IPS-NIHi11 (cell line): ENCODE data around the gene ABHD6.
"Not testable (repeated sequence)": the region's sequence is repeated elsewhere in the genome, so short reads cannot be mapped to it uniquely, and the experiment has no call there.

Source experiments
- DNase-seq: peaks from one replicate; pipeline ENCODE4 v3.0.0; 2012; ENCODE audit warnings: mixed read lengths, low spot score

Gene ABHD6, protein sequence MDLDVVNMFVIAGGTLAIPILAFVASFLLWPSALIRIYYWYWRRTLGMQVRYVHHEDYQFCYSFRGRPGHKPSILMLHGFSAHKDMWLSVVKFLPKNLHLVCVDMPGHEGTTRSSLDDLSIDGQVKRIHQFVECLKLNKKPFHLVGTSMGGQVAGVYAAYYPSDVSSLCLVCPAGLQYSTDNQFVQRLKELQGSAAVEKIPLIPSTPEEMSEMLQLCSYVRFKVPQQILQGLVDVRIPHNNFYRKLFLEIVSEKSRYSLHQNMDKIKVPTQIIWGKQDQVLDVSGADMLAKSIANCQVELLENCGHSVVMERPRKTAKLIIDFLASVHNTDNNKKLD

DNA sequence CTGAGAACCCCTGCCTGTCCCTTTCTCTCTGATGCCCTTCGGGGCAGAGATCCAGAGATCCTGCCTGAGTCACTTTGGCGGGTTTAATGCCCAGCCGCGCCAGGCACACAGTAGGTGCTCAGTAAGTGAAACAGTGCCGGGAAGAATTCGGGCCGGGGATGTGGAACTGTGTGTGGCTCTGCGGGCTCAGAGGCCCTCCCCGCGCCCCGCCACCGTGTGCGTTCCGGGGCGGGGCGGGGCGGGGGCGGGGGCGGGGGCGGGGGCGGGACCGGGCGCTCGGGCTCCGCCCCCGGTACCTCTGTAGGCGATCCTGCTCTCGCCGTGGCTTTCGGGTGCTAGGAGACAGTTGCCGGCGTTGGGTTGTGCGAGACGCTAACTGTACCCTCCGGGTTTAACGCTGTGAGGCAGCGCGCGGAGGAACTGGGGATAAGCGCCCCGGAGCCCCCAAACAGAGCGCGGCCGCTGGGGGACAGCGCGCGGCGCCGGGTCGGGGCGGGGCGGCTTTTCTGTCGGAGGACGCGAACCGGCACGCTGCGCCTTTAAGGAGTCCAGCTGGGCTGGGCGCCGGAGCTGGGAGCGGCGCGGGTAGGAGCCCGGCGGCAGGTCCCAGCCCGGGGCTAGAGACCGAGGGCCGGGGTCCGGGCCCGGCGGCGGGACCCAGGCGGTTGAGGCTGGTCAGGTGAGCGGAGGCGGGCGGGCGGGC, at the start of gene ABHD6:
TSS of gene ABHD6 (plus strand) at position 555 of the 703 bp plus-strand sequence. CDS start 18,795 bp downstream, outside the sequence.
- DNase-seq, result peak; percentile 93

DNA sequence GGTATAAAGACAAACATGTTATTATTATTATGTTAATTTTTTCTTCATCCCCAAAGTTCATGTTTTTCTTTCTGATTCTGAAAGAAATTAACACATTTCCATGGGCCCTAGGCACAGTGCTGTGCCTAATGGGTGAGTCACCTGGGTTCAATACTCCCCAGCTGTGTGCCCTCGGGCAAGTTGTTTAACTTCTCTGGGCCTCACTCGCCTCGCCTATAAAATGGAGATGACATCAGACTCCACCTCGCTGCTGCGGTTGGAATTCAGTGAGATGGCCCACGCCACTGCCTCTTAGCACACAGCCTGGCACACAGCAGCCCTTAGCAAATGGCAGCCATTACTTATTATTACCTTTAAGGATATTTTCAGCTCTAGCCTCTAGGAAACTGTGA, 49.4 kb upstream of the ABHD6 start:
- no peak for DNase-seq

DNA sequence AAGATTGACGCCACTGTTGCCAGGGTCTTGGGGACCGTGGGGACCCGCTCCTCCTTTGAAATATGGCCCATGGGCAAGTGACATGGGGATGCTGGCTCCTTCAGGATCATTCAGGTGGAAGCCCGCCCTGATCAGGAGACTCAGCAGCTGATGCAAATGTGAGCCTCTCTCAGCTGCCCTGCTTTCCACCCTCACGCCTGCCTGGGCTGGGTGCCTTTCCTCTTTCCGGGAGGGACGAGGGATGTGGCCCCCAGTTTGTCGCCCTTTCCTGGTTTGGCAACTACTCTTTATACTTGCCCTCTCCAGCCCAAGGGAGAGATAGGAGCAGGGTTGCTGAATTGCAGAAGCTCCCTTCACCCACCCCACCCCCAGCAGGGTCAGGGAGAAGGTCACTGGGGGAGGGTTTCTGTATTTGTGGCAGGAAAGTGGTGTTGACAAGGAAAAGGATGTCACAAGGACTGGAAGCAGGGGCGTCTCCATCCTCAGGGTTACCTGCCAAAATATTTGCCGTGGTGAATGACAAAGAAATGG, 48.6 kb upstream of the ABHD6 start:
- peak; percentile 22 for DNase-seq

DNA sequence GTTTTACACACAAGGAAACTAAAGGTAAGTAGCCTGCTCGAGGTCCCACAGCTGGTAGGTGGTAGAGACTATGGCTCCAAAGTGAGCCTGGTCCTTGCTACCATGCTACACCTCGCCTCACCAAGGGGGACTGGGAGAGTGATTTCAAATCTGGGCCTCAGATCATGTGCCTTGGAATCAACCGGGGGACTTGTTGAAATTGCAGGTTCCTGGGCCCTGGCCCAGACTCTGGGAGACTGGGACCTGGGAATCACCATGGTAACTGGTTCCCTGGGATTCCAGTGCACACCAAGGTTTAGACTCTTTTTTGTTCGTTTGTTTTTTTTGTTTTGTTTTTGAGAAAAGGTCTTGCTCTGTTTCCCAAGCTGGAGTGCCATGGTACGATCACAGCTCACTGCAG, 47.9 kb upstream of the ABHD6 start:
- DNase-seq, result no peak

DNA sequence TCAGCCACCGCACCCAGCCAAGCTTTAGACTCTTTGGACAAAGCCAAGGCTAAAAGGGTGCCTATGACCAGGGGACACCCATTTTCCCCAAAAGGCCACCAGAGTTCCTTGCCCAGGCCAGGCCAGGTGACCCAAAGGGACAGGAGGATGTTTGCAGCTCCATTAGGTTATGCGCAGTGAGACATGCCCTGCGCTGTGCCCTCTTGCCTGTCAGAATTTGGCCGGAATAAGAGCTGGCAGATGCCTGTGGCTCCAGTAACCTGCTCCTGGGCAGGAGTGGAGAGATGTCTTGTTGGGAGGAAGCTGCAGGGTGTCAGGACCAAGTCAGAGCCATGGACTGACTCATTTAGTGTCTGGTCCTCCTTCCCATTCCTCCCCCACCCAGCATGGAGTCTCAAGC, 47.3 kb upstream of the ABHD6 start:
- no peak for DNase-seq

DNA sequence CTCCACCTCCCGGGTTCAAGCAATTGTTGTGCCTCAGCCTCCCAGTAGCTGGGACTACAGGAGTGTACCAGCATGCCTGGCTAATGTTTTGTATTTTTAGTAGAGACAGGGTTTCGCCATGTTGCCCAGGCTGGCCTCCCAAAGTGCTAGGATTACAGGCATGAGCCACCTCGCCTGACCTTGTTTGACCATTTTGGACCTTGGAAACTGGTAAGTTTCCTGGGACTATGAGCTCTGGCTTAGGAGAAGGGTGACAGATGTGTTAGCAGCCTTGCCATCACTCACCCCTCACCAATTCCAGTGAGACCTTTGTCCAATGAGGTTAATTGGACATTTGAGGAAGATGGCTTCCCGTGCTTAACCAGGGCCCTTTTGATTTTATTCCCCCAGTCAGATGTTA, 46.7 kb upstream of the ABHD6 start:
- no peak for DNase-seq

DNA sequence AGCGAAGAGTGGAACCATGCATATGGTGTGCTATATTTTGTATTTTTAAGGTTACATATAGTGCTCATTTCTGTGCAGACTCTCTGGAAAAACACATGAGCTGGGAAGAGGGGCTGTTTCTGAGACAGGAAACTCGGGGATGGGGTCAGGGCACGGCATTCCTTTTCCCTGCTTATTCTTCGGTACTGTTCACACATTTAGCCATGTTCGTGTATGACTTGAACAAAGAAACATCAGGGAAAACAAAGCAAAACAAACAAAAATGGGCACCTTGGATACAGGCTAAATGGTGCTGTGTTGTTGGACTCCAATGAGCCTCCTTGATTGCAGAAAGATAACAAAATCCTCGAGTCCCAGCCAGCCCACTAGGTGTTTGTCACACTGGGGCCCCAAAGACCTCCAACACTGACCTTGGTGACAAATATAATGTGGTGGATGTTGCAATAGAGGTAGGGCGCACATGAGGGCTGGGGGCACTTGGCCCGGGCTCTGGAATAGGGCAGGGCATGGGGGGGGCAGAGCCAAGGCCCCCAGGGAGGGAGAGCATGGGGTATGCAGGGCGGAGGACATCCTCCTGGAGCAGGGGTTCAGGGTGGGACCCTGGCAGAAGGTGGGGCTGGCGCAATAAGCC, 46.1 kb upstream of the ABHD6 start:
- no peak for DNase-seq

DNA sequence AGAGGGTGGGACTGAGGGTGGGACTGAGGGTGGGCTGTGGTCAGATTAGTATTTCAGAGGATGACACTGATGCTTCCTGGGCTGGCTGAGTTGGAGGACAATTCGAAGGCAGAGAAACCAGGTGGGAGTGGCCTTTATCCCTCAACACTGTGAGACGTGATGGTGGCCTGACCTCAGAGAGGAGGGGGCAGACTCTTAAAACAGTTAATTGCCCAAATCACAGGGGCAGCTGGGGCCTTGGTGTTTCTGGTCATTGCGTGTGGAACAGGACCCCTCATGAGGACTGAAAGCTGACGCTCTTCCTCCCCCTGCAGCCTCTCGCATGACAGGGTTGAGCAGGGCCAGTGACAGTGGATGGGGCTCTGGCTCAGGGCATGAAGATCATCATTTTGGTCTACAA, 45.5 kb upstream of the ABHD6 start:
- no peak for DNase-seq

DNA sequence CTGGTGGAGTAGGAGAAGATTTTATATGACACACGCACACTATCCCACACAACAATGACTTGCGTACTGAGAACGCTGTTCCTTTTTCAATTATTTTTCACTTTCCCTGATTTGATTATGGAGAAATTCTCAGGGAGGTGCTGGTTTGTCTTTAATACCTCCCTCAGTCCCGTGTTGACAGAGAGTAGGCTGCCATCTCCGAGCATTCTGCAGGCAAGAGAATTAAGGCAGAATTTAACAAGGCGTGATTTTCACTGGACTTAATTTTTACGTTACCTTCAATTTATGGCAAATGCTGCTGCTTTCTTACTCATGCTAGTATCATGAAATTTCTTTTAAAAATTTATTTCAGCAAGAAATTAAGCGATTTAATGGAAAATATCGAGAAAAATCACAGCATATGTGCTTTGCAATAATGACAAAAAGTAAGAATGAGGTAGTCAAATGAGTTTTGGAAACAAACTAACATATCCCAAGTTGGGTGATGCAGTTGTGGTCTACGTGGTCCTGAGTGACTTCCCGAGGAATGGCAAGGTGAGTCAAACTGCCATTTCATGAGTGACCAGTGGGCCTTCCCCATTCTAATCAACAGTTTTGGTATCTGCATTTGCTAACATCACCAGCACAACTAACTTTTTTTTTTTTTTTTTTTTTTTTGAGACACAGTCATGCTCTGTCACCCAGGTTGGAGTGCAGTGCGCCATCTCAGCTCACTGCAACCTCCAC, 43.7 kb upstream of the ABHD6 start:
- no peak for DNase-seq

DNA sequence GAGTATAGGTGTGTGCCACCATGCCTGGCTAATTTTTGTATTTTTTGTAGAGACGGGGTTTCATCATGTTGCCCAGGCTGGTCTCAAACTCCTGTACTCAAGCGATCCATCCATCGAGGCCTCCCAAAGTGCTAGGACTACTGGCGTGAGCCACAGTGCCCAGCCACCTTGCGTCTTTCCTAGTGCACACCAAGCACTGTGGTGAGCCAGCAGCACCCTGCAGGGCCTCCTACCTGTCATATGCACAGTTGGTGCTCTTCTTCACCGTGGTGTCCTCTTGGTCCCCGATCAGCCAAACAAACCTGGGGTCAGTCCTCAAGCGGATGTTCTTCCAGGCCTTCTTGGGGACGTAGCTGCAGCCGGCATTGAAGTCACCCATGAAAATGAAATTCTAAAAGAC, 40.0 kb upstream of the ABHD6 start:
- DNase-seq, result no peak

DNA sequence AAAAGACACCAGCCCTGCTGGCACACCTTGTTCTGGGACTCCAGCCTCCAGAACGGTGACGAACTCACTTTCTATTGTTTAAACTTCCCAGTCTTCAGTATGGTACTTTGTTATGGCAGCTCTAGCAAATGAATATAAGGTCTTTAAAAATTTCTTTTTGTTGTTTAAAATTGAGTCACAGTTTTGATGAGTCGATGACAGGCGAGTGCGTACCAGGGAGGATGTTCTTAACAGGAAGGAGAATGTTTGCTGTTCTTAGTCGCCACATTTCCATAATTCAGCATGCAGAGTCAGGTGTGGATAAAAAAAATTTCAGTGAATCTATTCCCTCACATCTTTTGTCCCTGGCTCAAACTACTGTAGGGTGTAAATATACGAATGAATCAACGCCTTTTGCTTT, 39.2 kb upstream of the ABHD6 start:
- DNase-seq, result no peak

DNA sequence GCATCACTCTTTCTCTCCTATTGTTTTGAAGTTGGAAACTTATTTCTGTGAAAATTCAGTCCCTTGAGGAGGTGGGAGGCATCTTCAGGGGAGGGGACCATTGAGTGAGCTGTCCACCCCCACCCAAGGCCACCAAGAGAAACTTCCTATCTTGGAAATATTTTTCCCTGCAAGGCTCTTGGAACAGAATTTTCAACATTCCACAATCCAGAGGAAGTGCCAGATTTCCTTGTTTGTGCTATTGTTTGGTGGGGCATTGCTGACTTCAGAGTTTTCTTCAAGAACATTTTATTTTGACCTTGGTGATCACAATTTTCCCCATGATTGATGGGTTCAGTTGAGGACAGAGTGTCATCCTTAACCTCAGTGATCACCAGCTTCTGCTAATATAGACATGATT, 38.8 kb upstream of the ABHD6 start:
- DNase-seq, result no peak

DNA sequence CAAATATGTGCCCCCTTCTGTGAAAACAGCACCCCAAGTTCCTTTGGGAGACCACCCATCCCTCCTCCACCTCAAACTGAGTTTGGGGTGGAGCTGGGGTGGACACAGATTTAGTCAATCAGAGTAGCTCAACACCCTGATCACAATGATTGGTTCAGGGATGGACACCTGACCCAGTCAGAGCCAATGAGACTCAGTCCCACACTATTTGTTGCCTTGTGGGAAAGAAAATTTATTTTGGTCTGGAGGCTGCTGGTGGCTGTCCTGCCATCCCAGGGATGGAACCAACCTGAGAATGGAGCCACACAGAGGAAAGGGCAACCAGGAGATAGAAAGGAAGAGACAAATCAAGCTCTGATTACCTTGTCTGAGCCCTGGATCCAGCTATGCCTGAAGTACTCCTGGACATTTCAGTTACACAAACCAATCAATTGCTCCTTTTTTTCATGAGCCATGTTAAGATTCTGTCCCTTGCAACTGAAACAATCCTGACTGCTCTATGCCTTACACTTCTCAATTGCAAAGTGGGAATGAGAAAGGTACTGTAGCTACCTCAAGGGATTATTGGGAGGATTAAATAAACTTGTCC, 37.4 kb upstream of the ABHD6 start:
- no peak for DNase-seq

DNA sequence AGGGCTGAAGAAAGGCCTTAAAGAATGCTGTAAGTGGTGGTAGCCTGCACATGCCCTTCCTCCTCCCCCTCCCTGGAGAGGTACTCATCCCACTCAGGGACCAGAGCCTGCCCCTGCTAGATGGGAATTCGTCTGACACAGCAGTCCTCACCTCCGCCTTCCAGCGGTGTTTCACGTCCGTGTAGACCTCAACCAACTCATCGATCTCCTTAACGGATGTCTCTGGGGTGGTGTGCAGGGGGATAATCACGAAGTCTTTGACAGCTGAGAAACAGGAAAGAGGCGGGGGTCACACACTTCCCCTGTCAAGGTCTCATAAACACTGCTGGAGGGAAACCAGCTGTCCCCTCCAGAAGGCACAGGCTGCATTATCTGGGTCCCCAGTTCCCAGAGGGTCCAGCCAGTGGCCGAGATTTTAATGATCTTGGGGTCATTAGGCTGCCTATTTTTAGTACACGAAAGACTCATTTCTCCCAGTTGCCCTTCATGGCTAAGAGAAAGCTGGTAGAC, 36.7 kb upstream of the ABHD6 start:
- no peak for DNase-seq

DNA sequence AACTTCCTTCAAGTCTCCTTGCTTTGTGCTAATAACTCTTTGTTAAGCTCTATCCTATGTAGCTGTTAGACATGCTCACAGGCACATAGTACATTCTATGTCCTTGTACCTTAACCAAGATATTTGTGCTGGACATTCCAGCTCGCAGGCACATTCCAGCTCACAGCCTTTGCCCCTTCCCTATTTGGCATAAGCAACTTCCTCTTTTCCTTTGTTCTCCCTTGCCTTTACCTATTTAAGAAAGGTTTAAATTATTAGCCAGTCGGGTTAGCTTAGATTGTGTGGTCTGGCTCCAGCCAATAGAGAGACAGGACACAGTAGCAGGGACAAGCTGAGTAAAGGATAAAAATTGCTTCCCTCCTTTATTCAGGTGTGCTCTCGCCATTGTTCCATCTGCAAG, 36.1 kb upstream of the ABHD6 start:
- not testable (repeated sequence) for DNase-seq

DNA sequence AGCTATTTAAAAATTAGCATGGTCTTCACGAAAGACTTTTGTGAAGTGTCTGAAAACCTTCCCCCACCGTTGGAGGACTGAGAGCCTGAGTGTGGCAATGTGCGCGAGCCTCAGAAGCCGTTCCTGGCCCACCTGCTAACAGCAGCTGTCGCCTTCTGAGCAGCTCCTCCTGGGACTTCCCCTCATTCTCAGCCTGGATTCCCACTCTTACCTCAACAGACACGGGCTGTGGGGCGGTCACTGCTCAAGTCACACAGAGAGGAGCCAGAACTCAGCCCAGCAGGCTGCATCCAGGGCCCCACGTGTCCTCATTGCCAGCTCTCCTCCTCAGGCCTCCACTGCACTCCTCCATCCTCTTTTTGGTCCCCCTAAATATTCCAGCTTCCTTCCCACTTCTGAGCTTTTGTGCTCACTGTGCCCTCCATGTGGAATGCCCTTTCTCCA, 34.7 kb upstream of the ABHD6 start:
- DNase-seq, result no peak

DNA sequence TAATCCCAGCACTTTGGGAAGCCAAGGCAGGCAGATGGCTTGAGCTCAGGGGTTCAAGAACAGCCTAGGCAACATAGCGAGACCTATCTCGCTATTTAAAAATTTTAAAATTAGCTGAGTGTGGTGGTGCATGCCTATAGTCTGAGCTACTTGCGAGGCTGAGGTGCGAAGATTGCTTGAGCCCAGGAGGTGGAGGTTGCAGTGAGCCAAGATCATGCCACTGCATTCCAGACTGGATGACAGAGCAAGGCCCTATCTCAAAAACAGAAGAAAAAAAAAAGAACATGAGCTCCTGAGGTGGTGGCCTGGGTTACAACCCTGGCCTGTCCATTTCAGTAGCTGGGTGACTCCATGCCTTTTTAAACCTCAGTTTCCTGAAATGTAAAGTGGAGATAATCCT, 34.1 kb upstream of the ABHD6 start:
- DNase-seq, result no peak

DNA sequence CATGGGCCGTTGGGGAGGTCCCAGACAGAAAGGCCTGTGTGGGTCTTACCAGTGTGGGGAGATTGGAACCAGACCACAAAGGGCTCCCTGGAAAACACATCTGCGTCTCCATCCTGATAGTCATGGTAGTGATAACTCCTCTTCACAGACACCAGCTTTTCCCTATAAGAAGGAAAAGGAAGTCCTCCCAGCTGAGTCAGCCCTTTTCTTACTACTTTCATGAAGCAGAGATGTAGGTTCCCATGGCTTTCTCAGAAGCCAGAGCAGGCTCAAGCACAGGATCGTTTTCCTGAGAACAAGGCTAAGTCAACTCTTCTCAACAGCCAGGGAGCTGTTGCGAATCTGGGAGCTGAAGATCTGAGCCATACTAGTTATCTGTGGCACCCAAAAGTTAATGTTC, 32.9 kb upstream of the ABHD6 start:
- no peak for DNase-seq

DNA sequence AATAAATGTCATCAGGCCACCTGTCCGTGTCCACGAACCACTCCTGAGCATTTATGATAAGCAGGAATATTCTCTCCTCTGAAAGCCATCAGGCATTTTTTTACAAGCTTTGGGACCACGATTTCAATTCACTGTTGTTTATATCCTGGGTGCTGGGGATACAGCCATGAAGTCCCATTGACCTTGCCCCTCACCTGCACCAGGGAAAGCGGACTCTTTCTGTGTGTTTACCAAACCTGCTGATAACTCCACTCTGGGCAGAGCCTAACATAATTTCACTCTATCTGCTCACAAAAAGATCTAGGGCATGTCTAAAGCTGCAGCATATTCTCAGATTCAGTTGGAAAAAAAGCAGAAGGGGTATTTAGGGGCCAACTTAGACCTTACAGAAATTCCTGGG, 31.6 kb upstream of the ABHD6 start:
- DNase-seq, result no peak

DNA sequence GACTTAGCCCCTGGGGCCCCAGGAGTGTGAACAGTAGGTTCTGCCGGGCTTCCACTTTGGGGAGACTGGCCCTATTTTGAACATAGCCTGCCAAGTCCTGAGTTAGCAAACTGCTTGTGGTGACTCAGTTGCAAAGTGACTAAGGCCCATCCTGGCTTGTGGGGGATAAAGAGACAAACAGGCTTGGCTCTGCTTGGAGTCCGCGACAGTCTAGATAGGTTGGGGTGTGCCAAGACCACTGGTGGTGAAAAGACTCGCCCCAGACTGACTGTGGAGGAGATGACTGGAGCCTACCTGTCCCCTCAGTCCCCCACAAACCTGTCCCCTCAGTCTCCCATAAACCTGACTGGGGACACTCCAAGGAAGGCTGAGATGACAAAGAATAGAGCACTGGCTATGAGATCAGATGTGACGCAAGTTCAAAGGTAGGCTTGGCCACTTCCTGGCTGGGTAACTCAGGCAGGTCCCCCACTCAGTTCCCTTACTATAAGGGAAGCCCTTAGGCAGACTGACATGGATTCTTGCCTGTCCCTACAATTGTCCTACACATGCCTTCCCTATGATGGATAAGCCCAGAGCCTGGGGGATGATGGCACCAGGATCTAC, 31.1 kb upstream of the ABHD6 start:
- no peak for DNase-seq

DNA sequence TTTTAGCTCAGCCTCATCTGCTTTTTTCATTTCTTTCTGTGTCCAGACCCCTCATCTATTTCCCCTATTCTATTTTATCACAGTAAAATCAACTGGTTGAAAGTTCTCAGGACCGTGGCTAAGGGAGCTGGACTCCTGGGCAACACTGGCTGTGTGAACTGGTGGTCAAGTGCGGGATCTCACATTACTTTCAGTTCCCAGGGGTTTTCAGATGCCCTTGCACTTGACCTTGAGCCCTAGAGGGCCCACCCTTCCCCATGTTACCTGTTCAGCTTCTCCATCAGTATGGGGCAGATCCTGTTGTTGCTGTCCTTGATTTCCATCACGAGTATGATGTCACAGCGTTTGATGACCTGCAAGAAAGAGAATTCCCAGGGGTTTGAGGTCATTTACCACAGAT, 29.6 kb upstream of the ABHD6 start:
- no peak for DNase-seq
